Right lobe of liver (tissue), 4 donors: Measurements from ENCODE around the gene NDST4.

ENCODE experiments used
- POLR2A ChIP-seq: fragments of 450-650 bp; IDR thresholded peaks from one replicate; pipeline ENCODE4 v1.6.1; 2017; ENCODE audit warnings: antibody characterized with exemption, mild to moderate bottlenecking
- TF ChIP-seq, protein P1 (sequence below), 4 donors: fragments of 200-600 bp in 3 of 4; fragments of 450-650 bp in 1 of 4; IDR thresholded peaks; one replicate each; pipeline versions ENCODE4 v1.5.1 to v1.8.0; 2016 to 2022; ENCODE audit warnings: antibody characterized with exemption in 4 of 4, mild to moderate bottlenecking in 2 of 4
- donor health status: DM: no; HTN: no; CAD: no.
- donor health status: DM: no; HTN: no; CAD: no.
- donor health status: DM: no; HTN: yes; CAD: no.

GRCh38 chr4:114976901-114977300, 136.5 kb downstream of the NDST4 start:
- TF ChIP-seq, protein P1, sequence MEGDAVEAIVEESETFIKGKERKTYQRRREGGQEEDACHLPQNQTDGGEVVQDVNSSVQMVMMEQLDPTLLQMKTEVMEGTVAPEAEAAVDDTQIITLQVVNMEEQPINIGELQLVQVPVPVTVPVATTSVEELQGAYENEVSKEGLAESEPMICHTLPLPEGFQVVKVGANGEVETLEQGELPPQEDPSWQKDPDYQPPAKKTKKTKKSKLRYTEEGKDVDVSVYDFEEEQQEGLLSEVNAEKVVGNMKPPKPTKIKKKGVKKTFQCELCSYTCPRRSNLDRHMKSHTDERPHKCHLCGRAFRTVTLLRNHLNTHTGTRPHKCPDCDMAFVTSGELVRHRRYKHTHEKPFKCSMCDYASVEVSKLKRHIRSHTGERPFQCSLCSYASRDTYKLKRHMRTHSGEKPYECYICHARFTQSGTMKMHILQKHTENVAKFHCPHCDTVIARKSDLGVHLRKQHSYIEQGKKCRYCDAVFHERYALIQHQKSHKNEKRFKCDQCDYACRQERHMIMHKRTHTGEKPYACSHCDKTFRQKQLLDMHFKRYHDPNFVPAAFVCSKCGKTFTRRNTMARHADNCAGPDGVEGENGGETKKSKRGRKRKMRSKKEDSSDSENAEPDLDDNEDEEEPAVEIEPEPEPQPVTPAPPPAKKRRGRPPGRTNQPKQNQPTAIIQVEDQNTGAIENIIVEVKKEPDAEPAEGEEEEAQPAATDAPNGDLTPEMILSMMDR (IDR thresholded peaks at IDR 0.05), result no peak
- no peak for TF ChIP-seq POLR2A
